ENCODE results near the gene SET. TPM values are rescaled to one million over a fixed set of nuclear protein-coding genes. Genes with fewer than 3 reads are reported as not detected.
"Not testable (repeated sequence)": the region's sequence is repeated elsewhere in the genome, so short reads cannot be mapped to it uniquely, and the experiment has no call there.

The SET gene
- total RNA-seq, 1 donor from 2014 or later: 168 TPM

GRCh38 chr9:128689293-128689774, 312 bp downstream of the SET start:
- H3K27ac ChIP-seq (replicated peaks): peak overlapping the region; percentile 98
- H3K4me3 ChIP-seq: peak overlapping the region; percentile 81
- H3K36me3 ChIP-seq: peaks cover 32% of the 10 kb centered on the region
- peaks cover 40% of the 10 kb centered on the region for H3K4me1 ChIP-seq
- H3K9me3 ChIP-seq (replicated peaks): no peaks in the 10 kb centered on the region
- intact Hi-C loops (cut with micrococcal nuclease): no loop called here
- DNase-seq: peak; percentile 67
- TF ChIP-seq, protein P1, sequence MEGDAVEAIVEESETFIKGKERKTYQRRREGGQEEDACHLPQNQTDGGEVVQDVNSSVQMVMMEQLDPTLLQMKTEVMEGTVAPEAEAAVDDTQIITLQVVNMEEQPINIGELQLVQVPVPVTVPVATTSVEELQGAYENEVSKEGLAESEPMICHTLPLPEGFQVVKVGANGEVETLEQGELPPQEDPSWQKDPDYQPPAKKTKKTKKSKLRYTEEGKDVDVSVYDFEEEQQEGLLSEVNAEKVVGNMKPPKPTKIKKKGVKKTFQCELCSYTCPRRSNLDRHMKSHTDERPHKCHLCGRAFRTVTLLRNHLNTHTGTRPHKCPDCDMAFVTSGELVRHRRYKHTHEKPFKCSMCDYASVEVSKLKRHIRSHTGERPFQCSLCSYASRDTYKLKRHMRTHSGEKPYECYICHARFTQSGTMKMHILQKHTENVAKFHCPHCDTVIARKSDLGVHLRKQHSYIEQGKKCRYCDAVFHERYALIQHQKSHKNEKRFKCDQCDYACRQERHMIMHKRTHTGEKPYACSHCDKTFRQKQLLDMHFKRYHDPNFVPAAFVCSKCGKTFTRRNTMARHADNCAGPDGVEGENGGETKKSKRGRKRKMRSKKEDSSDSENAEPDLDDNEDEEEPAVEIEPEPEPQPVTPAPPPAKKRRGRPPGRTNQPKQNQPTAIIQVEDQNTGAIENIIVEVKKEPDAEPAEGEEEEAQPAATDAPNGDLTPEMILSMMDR (IDR thresholded peaks at IDR 0.05; ENCODE audit: borderline replicate concordance): no peak
- H3K27me3 ChIP-seq (ENCODE audit: low read depth): no peaks in the 10 kb centered on the region

GRCh38 chr9:128689820-128690683, 1.0 kb downstream of the SET start:
- H3K36me3 ChIP-seq: peaks cover 38% of the 10 kb centered on the region
- no peaks in the 10 kb centered on the region for H3K9me3 ChIP-seq (replicated peaks)
- H3K27me3 ChIP-seq (ENCODE audit: low read depth): no peaks in the 10 kb centered on the region
- H3K4me1 ChIP-seq: peaks cover 33% of the 10 kb centered on the region
- peak overlapping the region; percentile 98 for H3K27ac ChIP-seq (replicated peaks)
- intact Hi-C loops (cut with micrococcal nuclease): no loop called here
- TF ChIP-seq, protein P1 (IDR thresholded peaks at IDR 0.05; ENCODE audit: borderline replicate concordance): no peak
- DNase-seq: no peak
- H3K4me3 ChIP-seq: peak overlapping the region; percentile 81

- intact Hi-C loops (cut with micrococcal nuclease): no loop called here
- DNase-seq: no peak
- peaks cover 30% of the 10 kb centered on the region for H3K4me1 ChIP-seq
- peaks cover 38% of the 10 kb centered on the region for H3K36me3 ChIP-seq
- H3K27me3 ChIP-seq (ENCODE audit: low read depth): no peaks in the 10 kb centered on the region
- H3K27ac ChIP-seq (replicated peaks): peak overlapping the region; percentile 98
- peak overlapping the region; percentile 81 for H3K4me3 ChIP-seq
- H3K9me3 ChIP-seq (replicated peaks): no peaks in the 10 kb centered on the region
- TF ChIP-seq, protein P1 (IDR thresholded peaks at IDR 0.05; ENCODE audit: borderline replicate concordance): no peak
Measured at GRCh38 chr9:128690684-128691034, 1.6 kb downstream of the SET start.

- H3K4me3 ChIP-seq; H3K27ac ChIP-seq (replicated peaks); DNase-seq; H3K9me3 ChIP-seq (replicated peaks); intact Hi-C loops (cut with micrococcal nuclease); H3K27me3 ChIP-seq (ENCODE audit: low read depth): not testable (repeated sequence)
- Histone ChIP-seq H3K36me3 (peaks cover 38% of the 10 kb centered on the region), H3K4me1 (peaks cover 19% of the 10 kb centered on the region)
Measured at GRCh38 chr9:128693738-128694137, 4.7 kb downstream of the SET start.

DNA sequence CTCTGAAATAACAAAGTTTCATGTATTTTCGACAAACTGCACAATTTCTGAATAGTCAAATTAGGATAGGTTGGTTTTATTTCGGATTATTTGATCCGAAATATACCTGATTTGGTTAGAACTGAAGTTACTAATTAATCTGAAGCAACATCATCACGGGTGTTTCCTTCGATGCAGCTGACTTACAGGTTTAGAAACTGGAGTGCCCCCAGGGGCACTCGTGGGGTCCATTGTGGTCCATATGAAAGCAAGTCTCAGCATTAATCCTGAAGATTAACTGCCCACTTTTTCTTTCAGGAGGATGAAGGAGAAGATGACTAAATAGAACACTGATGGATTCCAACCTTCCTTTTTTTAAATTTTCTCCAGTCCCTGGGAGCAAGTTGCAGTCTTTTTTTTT, 5.3 kb downstream of the SET start:
- no peaks in the 10 kb centered on the region for H3K27me3 ChIP-seq (ENCODE audit: low read depth)
- intact Hi-C loops (cut with micrococcal nuclease): no loop called here

More for the DNA sequence above, 5.3 kb downstream of the SET start:
- H3K9me3 ChIP-seq (replicated peaks): no peaks in the 10 kb centered on the region
- peaks cover 19% of the 10 kb centered on the region for H3K4me1 ChIP-seq
- peaks cover 38% of the 10 kb centered on the region for H3K36me3 ChIP-seq
- DNase-seq: no peak
- TF ChIP-seq, protein P1 (IDR thresholded peaks at IDR 0.05; ENCODE audit: borderline replicate concordance): no peak
- no peak overlapping the region for H3K4me3 ChIP-seq
- no peak overlapping the region for H3K27ac ChIP-seq (replicated peaks)

All from left ventricle myocardium inferior (tissue), 1 donor.